C4-2B (cell line): ENCODE results near the gene CHN1.

Experiments
- H3K27ac ChIP-seq: fragments of 450-650 bp; 2 replicates; pipeline ENCODE4 v1.5.1; 2017
- ZFX ChIP-seq: fragments of 450-650 bp; IDR thresholded peaks from 2 replicates; pipeline ENCODE4 v1.6.1; 2017
- TF ChIP-seq, protein P1 (sequence below): fragments of 450-650 bp; conservative IDR thresholded peaks from 2 replicates; pipeline ENCODE4 v1.5.1; 2017; ENCODE audit warnings: mild to moderate bottlenecking

CHN1 gene

DNA sequence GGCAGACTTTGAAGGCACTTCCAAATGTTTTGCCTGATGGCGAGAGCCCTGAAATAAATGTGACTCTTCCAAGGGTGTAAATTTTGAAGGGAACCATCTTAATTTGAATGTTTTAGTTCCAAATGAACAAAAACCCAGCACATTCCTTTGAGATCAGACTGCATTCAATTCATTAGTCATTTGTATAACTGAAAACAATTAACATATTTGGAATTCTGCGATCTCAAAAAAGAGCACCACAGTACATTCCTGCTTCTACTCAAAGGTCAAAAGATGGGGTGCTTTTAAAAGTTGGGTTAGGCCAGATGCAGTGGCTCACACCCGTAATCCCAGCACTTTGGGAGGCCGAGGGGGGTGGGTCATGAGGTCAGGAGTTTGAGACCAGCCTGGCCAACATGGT is 202.7 kb downstream of the CHN1 start:
- TF ChIP-seq, protein P1, sequence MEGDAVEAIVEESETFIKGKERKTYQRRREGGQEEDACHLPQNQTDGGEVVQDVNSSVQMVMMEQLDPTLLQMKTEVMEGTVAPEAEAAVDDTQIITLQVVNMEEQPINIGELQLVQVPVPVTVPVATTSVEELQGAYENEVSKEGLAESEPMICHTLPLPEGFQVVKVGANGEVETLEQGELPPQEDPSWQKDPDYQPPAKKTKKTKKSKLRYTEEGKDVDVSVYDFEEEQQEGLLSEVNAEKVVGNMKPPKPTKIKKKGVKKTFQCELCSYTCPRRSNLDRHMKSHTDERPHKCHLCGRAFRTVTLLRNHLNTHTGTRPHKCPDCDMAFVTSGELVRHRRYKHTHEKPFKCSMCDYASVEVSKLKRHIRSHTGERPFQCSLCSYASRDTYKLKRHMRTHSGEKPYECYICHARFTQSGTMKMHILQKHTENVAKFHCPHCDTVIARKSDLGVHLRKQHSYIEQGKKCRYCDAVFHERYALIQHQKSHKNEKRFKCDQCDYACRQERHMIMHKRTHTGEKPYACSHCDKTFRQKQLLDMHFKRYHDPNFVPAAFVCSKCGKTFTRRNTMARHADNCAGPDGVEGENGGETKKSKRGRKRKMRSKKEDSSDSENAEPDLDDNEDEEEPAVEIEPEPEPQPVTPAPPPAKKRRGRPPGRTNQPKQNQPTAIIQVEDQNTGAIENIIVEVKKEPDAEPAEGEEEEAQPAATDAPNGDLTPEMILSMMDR, result no peak
- TF ChIP-seq ZFX, result no peak
- no peak overlapping the region for H3K27ac ChIP-seq

DNA sequence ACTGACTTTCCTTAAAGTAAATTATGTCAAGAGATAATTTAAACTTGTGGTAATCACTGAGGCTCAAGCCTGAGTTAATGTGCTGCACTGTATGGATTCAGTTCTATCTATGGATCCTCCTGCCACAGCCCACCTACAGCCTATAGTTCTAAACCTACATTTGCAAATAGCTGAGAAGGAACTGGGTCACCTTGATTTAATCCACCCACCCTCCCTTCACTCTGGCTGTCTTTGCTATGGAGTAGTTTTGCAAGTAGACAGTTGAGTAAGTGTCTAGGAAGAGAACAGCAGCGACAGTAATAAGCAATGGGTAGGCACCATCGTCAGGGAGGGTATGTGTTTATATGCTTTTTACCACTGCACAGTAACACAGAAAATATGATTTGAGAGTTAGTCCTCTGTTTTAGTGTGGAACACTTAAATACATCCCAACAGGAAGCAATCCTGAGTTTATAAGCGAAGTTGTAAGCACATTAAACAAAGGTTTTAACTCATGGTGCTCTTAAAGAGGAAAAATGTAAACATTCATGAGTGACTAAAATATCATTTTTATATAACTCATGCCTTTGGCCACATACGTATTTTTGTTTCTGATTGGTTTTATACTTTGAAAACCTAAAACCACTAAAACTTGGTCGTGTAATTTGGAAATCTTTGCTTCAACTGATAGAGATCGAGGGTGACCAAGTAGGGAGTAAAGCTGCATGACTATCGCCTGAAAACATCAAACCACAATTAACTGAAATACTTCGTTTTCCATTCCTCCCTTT is 204.6 kb downstream of the CHN1 start:
- H3K27ac ChIP-seq, result no peak overlapping the region
- TF ChIP-seq, protein P1, result no peak

DNA sequence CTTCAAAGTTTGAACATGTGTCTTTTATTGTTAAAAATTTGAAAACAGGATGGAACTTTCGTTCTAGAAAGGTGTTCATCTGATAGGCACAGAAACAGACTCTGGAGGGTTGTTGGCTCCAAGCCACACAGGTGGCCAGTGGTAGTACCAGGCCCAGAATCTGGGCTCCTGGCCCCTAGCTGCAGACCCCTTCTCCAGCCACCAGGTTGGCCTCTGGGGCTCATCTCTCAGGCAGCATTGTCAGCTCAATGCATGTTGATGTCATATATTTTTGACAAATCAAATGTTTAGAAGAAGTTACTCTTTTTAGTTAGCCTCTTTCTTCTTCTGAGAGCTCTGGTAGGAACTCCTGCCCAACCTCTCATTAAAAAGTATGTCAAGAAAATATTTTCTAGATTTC is 206.4 kb downstream of the CHN1 start:
- H3K27ac ChIP-seq, result no peak overlapping the region
- no peak for TF ChIP-seq ZFX
- TF ChIP-seq, protein P1, result no peak

DNA sequence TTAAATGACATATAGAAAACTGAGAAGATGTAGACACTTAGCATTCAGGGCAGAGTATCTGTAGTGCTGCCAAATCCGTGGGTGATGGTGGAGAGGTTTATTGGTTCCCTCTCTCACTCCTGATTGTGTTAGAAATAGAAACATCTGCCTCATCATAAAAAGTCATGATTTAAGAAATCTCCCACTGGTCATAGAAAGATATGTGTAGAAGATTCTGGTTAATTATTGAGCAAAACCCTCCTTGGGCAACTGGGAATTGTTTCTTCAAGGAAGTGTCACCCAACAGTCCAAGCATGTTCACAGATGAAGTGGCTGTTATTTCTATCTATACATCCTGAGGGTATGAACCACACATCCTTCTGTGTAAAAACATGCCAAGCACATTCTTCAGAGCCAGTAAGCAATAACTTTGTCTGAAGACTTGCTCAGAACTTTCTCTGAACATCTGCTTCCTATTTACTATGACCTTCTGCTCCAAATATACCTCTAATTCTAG is 207.4 kb downstream of the CHN1 start:
- no peak for TF ChIP-seq ZFX
- TF ChIP-seq, protein P1, result no peak
- H3K27ac ChIP-seq, result no peak overlapping the region

DNA sequence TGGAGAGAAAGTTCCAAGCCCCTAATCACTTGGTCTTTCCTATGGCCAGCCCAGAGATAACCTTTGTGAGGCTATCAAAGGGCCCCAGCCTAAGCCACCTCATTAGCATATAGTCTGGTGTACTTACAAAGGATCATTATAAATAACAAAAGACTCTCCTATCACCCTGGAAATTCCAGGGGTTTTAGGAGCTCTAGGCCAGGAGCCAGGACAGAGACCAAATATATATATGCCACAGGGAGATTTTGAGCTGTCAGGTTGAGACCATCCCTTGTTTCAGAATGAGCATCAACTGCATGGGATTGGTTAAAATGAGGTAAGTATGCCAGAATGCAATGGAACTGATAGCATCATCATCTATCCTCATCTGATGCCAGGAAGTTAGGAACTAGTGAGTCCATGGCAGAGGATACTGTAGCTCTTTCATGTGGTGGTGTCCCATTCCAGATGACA is 208.8 kb downstream of the CHN1 start:
- H3K27ac ChIP-seq, result no peak overlapping the region
- TF ChIP-seq, protein P1, result no peak
- TF ChIP-seq ZFX, result no peak

DNA sequence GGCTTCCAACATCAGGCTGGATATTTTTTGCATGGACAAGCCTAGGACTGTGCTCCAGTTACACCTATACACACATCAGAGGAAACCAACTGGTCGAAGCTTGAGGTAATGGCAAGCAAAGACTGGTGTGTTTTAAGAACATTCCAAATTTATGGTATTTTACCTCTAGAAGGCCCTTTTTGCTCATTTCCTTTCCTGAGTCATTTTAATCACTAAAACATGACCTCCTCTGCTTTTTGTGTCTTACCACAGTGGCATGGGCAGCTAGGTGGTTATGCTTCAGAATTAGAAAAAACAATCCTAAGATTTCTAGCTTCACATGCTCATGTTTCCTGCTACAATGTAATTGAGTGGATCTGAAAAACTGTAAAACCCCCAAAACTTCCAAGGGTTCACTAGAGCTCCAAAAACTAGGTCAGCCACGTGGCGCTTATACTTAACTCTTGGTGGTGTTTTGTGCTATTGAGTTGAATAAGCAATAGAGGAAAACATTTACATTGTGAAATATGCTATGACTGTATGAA is 210.3 kb downstream of the CHN1 start:
- H3K27ac ChIP-seq, result no peak overlapping the region
- TF ChIP-seq, protein P1, result no peak
- TF ChIP-seq ZFX, result no peak

DNA sequence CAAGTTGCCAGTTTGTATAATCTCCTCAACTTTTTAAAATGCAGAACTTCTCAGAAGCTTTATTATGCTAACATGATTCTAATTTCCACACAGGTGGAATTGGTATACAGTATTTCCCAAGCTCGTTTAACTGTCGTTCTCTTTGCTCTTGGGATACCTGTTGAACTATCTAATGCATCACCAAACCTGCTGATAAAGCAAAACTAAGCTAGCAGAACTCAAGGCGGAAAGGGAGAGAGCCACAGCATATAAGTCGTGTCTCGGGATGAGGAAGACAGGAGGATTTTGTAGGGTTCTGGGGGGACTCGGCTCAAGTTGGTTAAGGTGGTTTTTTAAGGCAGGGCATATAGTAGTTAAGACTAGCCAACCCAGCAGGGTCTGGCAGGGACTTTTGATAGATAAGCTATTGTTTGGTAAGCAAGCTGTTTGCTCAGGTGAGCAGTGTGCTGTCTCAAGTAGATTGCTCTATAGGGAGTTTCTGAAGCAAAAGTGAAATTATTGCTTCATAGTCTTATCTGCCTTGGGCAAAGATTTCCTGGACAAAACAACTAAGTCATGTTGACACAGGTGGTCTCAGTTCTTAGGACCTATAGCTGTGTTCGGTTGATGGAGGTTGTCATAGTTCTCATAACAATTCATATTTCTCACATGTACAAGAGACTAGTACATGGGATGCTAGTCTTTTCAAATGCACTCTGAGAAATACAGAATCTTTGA is 212.7 kb downstream of the CHN1 start:
- TF ChIP-seq, protein P1, result no peak
- no peak for TF ChIP-seq ZFX
- no peak overlapping the region for H3K27ac ChIP-seq
